Measurements from ENCODE around the gene KRT6A. TPM values are rescaled to one million over a fixed set of nuclear protein-coding genes. Genes with fewer than 3 reads are reported as not detected.

Gene KRT6A
- total RNA-seq, 1 donor from 2014 or later: not detected

DNA sequence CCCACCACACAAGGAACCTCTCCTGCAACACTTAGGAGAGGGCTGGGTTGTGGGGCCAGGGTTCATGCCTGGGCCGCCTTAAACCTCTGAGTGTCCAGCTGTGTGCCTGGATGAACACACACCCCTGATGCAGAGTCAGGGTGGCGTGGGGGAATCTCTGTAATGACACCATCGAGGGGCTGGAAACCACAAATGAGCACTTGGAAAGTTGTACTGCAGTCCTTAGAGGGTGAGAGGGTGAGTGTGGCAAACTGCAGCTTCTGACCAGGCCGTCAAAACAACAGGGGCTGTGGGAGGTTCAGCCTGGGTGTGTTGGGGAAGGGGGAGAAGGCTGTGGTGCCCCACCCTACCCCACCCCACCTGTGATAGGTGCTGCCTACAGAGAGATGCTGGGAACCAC lies 39.6 kb upstream of the KRT6A start:
- Histone ChIP-seq H3K27me3 (ENCODE audit: low read depth) (peaks cover 8% of the 10 kb centered on the region), H3K4me1 (no peaks in the 10 kb centered on the region), H3K27ac (replicated peaks) (no peak overlapping the region), H3K36me3 (no peaks in the 10 kb centered on the region), H3K9me3 (replicated peaks) (no peaks in the 10 kb centered on the region), H3K4me3 (no peak overlapping the region)
- no peak for TF ChIP-seq CTCF (IDR thresholded peaks at IDR 0.05; ENCODE audit: borderline replicate concordance)
- DNase-seq: no peak
- intact Hi-C loops (cut with micrococcal nuclease): no loop called here

GRCh38 chr12:52531566-52532300 lies 38.7 kb upstream of the KRT6A start:
- H3K36me3 ChIP-seq: no peaks in the 10 kb centered on the region
- TF ChIP-seq CTCF (IDR thresholded peaks at IDR 0.05; ENCODE audit: borderline replicate concordance): no peak
- H3K27me3 ChIP-seq (ENCODE audit: low read depth): peaks cover 8% of the 10 kb centered on the region
- no peak for DNase-seq
- no peaks in the 10 kb centered on the region for H3K4me1 ChIP-seq
- no peaks in the 10 kb centered on the region for H3K9me3 ChIP-seq (replicated peaks)
- no peak overlapping the region for H3K27ac ChIP-seq (replicated peaks)
- intact Hi-C loops (cut with micrococcal nuclease): no loop called here
- no peak overlapping the region for H3K4me3 ChIP-seq

DNA sequence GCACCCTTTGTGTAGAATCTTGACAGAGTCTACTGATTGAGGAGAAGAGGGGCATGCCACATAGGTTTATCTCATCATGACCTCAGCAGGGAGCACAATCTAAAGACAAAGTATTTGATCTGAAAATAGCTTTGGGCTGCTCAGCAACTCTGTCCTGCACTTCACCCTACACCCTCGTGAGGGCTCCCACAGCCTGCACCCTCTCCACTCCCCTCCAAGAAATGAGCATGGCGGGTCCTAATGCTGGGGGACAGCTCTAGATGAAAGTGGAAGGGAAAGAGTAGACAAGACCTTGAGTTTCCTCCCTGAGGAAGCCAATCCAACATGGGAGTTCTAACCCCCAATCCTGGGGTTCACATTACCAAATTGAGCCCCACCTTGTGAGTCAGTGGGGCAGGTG lies 37.8 kb upstream of the KRT6A start:
- Histone ChIP-seq H3K36me3 (no peaks in the 10 kb centered on the region), H3K4me1 (no peaks in the 10 kb centered on the region), H3K9me3 (replicated peaks) (no peaks in the 10 kb centered on the region), H3K4me3 (no peak overlapping the region), H3K27me3 (ENCODE audit: low read depth) (peaks cover 8% of the 10 kb centered on the region), H3K27ac (replicated peaks) (no peak overlapping the region)
- intact Hi-C loops (cut with micrococcal nuclease): no loop called here
- DNase-seq: no peak
- TF ChIP-seq CTCF (IDR thresholded peaks at IDR 0.05; ENCODE audit: borderline replicate concordance): no peak

GRCh38 chr12:52530366-52530765 lies 37.3 kb upstream of the KRT6A start:
- Histone ChIP-seq H3K36me3 (no peaks in the 10 kb centered on the region), H3K27ac (replicated peaks) (no peak overlapping the region), H3K4me1 (no peaks in the 10 kb centered on the region), H3K27me3 (ENCODE audit: low read depth) (peaks cover 8% of the 10 kb centered on the region), H3K9me3 (replicated peaks) (no peaks in the 10 kb centered on the region), H3K4me3 (no peak overlapping the region)
- no peak for TF ChIP-seq CTCF (IDR thresholded peaks at IDR 0.05; ENCODE audit: borderline replicate concordance)
- DNase-seq: no peak
- intact Hi-C loops (cut with micrococcal nuclease): no loop called here

GRCh38 chr12:52529846-52530245 lies 36.8 kb upstream of the KRT6A start:
- no peak for TF ChIP-seq CTCF (IDR thresholded peaks at IDR 0.05; ENCODE audit: borderline replicate concordance)
- Histone ChIP-seq H3K27me3 (ENCODE audit: low read depth) (peaks cover 8% of the 10 kb centered on the region), H3K9me3 (replicated peaks) (no peaks in the 10 kb centered on the region), H3K27ac (replicated peaks) (no peak overlapping the region), H3K4me3 (no peak overlapping the region), H3K4me1 (no peaks in the 10 kb centered on the region), H3K36me3 (no peaks in the 10 kb centered on the region)
- DNase-seq: no peak
- intact Hi-C loops (cut with micrococcal nuclease): no loop called here
